GM21367 (cell line): Measurements from ENCODE around the gene CCDC106.

ENCODE experiments used
- ATAC-seq: cut with Tn5 transposase; IDR thresholded peaks from one replicate; pipeline ENCODE4 v1.9.1; 2021; ENCODE audit not compliant: unreplicated experiment

Gene CCDC106

GRCh38 chr19:55694656-55695491 is 46.9 kb downstream of the CCDC106 start:
- no peak for ATAC-seq

DNA sequence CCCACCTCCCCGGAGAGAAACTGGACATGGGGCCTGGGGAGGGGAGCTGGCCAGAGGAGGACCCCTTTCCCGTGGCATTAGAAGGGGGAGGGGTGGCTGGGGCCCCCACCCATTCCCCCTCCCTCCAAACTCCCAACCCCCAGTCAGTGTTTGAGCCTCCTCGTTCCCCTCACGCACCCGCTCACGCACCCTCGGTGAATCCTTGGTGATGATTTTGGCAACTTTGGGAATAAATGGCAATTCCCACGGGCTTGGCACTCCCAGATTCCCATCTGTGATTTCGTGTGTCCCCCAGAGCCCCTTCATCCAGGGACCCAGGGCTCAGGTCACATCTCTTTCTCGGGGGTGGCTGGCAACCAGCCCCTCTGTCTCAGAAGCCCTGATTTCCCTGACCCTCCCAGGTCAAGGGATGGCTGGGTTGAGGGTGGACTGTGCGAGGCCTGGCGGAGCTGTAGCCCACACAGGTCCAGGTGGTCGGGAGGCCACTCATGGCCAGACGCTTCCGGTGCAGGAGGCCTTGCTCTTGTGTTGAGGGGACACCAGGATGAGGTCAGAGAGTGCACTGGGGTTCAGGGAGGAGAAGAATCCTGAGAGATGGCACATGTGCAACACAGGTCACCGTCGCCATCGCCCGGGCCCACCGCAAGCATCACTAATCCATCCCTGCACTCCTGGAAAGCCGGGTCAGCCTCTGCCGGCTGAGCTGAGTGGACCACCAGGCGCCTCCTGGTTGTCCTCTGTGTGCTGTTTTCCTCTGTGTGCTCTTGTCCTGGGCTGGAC is 47.7 kb downstream of the CCDC106 start:
- no peak for ATAC-seq

GRCh38 chr19:55696301-55697068 is 48.5 kb downstream of the CCDC106 start:
- ATAC-seq = no peak

GRCh38 chr19:55697069-55697440 is 49.0 kb downstream of the CCDC106 start:
- ATAC-seq = no peak

GRCh38 chr19:55697698-55698097 is 49.7 kb downstream of the CCDC106 start:
- no peak for ATAC-seq

DNA sequence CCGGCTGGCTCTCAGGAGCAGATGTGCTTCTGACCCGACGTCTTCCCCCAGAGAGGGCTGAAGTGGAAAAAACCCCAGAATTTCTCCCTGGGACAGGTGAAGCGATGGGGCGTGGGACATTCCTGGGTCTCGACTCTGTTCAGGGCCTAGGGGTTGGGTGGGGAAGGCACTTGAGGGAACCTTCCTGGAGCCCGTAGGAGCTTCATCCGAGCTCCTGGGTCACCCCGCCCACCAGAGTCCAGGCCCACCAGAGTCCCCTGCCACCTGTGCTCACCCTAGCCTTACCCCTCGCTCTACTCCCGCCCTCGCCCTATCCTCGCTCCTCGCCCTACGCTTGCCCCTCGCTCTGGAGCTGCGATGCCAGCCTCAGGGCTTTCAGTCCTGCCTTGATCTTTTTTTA is 50.2 kb downstream of the CCDC106 start:
- no peak for ATAC-seq

DNA sequence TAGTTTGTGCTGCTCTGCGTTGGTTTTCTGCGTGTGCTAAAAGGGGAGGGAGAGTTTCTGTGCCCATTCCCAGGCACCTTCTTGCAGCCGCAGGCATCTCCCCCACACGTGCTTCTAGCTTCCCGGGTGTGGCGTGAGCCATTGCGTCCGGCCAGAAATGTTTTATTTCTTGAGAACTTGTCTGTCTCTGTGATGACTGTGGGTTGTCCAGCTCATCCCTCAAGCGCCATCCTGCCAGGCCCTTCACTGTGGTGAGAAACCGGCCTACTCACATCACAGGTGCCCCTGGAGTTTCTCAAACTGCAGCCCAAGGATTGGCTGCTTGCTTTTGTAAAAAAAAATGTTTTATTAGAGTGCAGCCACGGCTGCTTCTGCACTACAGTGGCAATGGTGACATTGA is 51.2 kb downstream of the CCDC106 start:
- no peak for ATAC-seq

DNA sequence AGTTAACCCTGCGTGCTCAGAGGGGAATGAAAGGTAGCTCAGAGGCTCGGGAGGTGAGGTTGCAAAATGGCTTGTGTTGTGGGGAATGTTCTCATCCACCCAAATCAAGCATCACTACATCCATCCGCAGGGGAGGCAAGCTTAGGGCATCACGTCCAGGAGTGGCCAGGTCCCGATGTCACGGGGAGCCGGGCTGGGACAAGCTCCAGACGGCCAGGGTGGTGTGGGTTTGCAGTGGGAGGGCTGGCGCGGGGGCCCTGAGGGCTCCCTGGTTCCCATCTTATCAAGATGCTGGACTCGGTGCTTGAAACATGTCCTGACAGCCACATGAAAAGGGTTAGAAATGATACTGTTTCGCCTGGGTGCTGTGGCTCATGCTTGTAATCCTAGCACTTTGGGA is 52.8 kb downstream of the CCDC106 start:
- ATAC-seq = no peak

- ATAC-seq = no peak
Observed at GRCh38 chr19:55702131-55702627, 54.2 kb downstream of the CCDC106 start.
